Osteocyte (in vitro differentiated cells): ENCODE results near the gene LNPK. TPM values are rescaled to one million over a fixed set of nuclear protein-coding genes. Genes with fewer than 3 reads are reported as not detected.

Experiments used
- DNase-seq: peaks from one replicate; pipeline ENCODE4 v3.0.0; 2021; ENCODE audit warnings: mixed read lengths; ENCODE audit not compliant: unreplicated experiment; ENCODE audit errors: extremely low spot score
- H3K27ac Mint-ChIP-seq: one replicate; pipeline ENCODE4 v1.8.0; 2021; ENCODE audit warnings: mild to moderate bottlenecking, mixed read lengths; ENCODE audit not compliant: unreplicated experiment
- H3K27me3 Mint-ChIP-seq: one replicate; pipeline ENCODE4 v1.8.0; 2021; ENCODE audit warnings: mixed read lengths; ENCODE audit not compliant: unreplicated experiment
- H3K36me3 Mint-ChIP-seq: one replicate; pipeline ENCODE4 v1.8.0; 2021; ENCODE audit warnings: mixed read lengths; ENCODE audit not compliant: unreplicated experiment
- H3K4me1 Mint-ChIP-seq: one replicate; pipeline ENCODE4 v1.8.0; 2021; ENCODE audit warnings: mixed read lengths; ENCODE audit not compliant: unreplicated experiment
- H3K4me3 Mint-ChIP-seq: one replicate; pipeline ENCODE4 v1.8.0; 2021; ENCODE audit warnings: mild to moderate bottlenecking, moderate library complexity, mixed read lengths; ENCODE audit not compliant: unreplicated experiment
- H3K9me3 Mint-ChIP-seq: one replicate; pipeline ENCODE4 v1.8.0; 2021; ENCODE audit warnings: mixed read lengths; ENCODE audit not compliant: unreplicated experiment
- total RNA-seq: library from RNA; stranded (reverse); gene quantifications from 2 replicates; pipeline ENCODE4 v1.2.1, GENCODE V29; 2021
- TF ChIP-seq, protein P1 (sequence below): fragments of 200-600 bp; sonication (generic); IDR thresholded peaks from 2 replicates; pipeline ENCODE4 v1.5.0; 2021; ENCODE audit warnings: antibody characterized with exemption, mild to moderate bottlenecking, moderate library complexity

The LNPK gene
- total RNA-seq, 1 donor from 2014 or later = 33.5 TPM

- TF ChIP-seq, protein P1, sequence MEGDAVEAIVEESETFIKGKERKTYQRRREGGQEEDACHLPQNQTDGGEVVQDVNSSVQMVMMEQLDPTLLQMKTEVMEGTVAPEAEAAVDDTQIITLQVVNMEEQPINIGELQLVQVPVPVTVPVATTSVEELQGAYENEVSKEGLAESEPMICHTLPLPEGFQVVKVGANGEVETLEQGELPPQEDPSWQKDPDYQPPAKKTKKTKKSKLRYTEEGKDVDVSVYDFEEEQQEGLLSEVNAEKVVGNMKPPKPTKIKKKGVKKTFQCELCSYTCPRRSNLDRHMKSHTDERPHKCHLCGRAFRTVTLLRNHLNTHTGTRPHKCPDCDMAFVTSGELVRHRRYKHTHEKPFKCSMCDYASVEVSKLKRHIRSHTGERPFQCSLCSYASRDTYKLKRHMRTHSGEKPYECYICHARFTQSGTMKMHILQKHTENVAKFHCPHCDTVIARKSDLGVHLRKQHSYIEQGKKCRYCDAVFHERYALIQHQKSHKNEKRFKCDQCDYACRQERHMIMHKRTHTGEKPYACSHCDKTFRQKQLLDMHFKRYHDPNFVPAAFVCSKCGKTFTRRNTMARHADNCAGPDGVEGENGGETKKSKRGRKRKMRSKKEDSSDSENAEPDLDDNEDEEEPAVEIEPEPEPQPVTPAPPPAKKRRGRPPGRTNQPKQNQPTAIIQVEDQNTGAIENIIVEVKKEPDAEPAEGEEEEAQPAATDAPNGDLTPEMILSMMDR = no peak
- H3K4me3 Mint-ChIP-seq = no peak overlapping the region
- H3K36me3 Mint-ChIP-seq = peaks cover 15% of the 10 kb centered on the region
- no peak for DNase-seq
- no peaks in the 10 kb centered on the region for H3K9me3 Mint-ChIP-seq
- H3K4me1 Mint-ChIP-seq = no peaks in the 10 kb centered on the region
- H3K27me3 Mint-ChIP-seq = no peaks in the 10 kb centered on the region
- no peak overlapping the region for H3K27ac Mint-ChIP-seq
Observed at GRCh38 chr2:175930504-175930903, 71.6 kb downstream of the LNPK start.

DNA sequence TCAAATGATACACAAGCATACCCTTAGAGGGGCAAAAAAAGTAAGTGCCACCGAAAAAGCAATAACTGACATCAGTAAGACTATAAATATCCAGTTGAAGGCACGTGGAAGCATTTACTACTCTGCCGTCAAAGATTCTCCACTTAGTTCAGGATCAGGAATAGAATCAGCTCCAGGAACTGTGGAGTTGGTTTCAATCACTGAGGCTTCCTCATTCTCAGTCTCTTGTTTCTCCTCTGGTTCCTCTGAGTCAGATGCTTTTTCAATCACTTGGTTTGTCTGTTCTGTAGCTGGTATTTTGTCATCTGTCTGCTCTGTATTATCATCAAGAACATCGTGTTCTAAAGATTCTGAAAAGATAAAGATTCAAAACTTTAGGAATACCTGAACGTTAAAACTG, 72.2 kb downstream of the LNPK start:
- H3K9me3 Mint-ChIP-seq = no peaks in the 10 kb centered on the region
- H3K27me3 Mint-ChIP-seq = no peaks in the 10 kb centered on the region
- H3K36me3 Mint-ChIP-seq = peaks cover 12% of the 10 kb centered on the region
- no peak overlapping the region for H3K27ac Mint-ChIP-seq
- no peaks in the 10 kb centered on the region for H3K4me1 Mint-ChIP-seq
- TF ChIP-seq, protein P1 = no peak
- no peak for DNase-seq
- no peak overlapping the region for H3K4me3 Mint-ChIP-seq

GRCh38 chr2:175926272-175926671, 75.8 kb downstream of the LNPK start:
- no peaks in the 10 kb centered on the region for H3K4me1 Mint-ChIP-seq
- H3K9me3 Mint-ChIP-seq = no peaks in the 10 kb centered on the region
- H3K27me3 Mint-ChIP-seq = no peaks in the 10 kb centered on the region
- DNase-seq = no peak
- H3K4me3 Mint-ChIP-seq = no peak overlapping the region
- H3K27ac Mint-ChIP-seq = no peak overlapping the region
- TF ChIP-seq, protein P1 = no peak
- peaks cover 5% of the 10 kb centered on the region for H3K36me3 Mint-ChIP-seq

DNA sequence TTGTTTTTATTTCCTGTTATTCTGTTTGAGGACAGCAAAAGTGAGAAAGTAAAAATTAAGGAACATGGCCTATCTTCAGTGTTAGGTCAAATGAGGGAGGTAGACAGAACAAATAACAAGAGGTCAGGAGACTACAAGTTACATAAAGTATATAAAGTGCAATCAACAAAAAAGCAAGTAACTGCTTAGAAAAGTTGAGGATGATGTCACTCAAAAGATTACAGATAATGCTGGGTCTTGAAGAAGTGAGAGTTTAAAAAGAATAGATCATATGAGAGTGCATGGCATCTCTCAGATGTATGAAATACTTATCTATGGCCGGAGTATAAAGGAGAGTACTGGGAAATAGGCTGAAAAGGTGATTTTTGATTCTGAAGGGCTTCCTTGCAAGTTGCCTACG, 79.9 kb downstream of the LNPK start:
- TF ChIP-seq, protein P1 = no peak
- Mint-ChIP-seq H3K4me3 (no peak overlapping the region), H3K27ac (no peak overlapping the region), H3K4me1 (no peaks in the 10 kb centered on the region), H3K27me3 (no peaks in the 10 kb centered on the region), H3K9me3 (no peaks in the 10 kb centered on the region), H3K36me3 (peaks cover under 1% of the 10 kb centered on the region)
- no peak for DNase-seq

DNA sequence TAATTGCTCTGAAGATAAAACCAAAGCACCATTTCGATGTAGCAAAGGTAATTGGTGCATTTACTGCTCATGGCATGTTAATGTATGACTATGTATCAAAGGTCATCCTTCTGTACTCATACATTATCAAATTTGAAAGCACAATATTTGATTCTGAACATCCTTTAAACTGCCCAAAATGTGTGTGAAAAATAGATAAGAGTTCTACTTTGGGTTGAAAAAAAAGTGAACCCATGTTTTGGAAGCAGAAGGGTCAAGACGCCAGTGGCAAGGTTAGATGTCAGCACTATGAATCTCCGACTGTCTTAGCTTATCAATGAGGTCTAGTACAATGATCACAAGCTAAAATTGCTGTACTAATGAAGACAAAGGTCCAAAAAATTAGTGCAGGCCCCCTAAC, 83.1 kb downstream of the LNPK start:
- H3K36me3 Mint-ChIP-seq = no peaks in the 10 kb centered on the region
- H3K27me3 Mint-ChIP-seq = no peaks in the 10 kb centered on the region
- TF ChIP-seq, protein P1 = no peak
- no peak for DNase-seq
- no peaks in the 10 kb centered on the region for H3K9me3 Mint-ChIP-seq
- no peak overlapping the region for H3K27ac Mint-ChIP-seq
- no peak overlapping the region for H3K4me3 Mint-ChIP-seq
- no peaks in the 10 kb centered on the region for H3K4me1 Mint-ChIP-seq
